BJ (cell line): ENCODE measurements around the gene CCT7. TPM values are rescaled to one million over a fixed set of nuclear protein-coding genes. Genes with fewer than 3 reads are reported as not detected.

Experiments
- CTCF ChIA-PET: fragments of 350-600 bp; formaldehyde crosslinking; extraction: SDS; loops from one replicate; lab custom pipeline; 2021; ENCODE audit warnings: antibody characterized with exemption, inconsistent platforms; lab: Yijun Ruan, JAX
- POLR2A ChIA-PET: fragments of 300-600 bp; sonication (Branson Sonifier 250); formaldehyde crosslinking; extraction: SDS; loops from one replicate; lab custom pipeline; 2021; ENCODE audit warnings: antibody characterized with exemption; lab: Charles Lee
- DNase-seq: peaks from one replicate; pipeline ENCODE4 v3.0.0-alpha.2; 2011; ENCODE audit warnings: low read depth
- H3K27me3 ChIP-seq: 2 replicates; pipeline ENCODE4 v1.6.0; 2011; ENCODE audit warnings: low read length; ENCODE audit not compliant: control insufficient read depth, insufficient read depth
- H3K36me3 ChIP-seq: 2 replicates; pipeline ENCODE4 v1.5.1; 2011; ENCODE audit warnings: low read length; ENCODE audit not compliant: control insufficient read depth, insufficient read depth
- H3K4me3 ChIP-seq: 2 replicates; pipeline ENCODE4 v1.5.1; 2011; ENCODE audit warnings: low read depth, mild to moderate bottlenecking, control low read depth, low read length
- CTCF ChIP-seq: IDR thresholded peaks from 2 replicates; pipeline ENCODE4 v1.5.1; 2011; ENCODE audit warnings: low read depth, mild to moderate bottlenecking, control low read depth, inconsistent platforms, low read length, moderate library complexity; ENCODE audit not compliant: insufficient read depth
- polyA plus RNA-seq: library from polyadenylated mRNA; depleted of rRNA; stranded (reverse); fragments of >200 nt; gene quantifications from 2 replicates; pipeline ENCODE4 v1.2.3, GENCODE V29; 2011; rRNA removed
- small RNA-seq: library from RNA; depleted of rRNA; stranded (forward); fragments of <200 nt; gene quantifications from one replicate; pipeline ENCODE3, GENCODE V24; 2012; ENCODE audit warnings: low replicate concordance, low read depth; ENCODE audit not compliant: insufficient read length

Gene CCT7
- polyA plus RNA-seq, 1 experiment: 285 TPM

GRCh38 chr2:73300926-73301325, 66.8 kb downstream of the CCT7 start:
- H3K27me3 ChIP-seq: peaks cover 14% of the 10 kb centered on the region
- POLR2A ChIA-PET: no interaction called here
- no peak overlapping the region for H3K4me3 ChIP-seq
- CTCF ChIA-PET: no interaction called here
- TF ChIP-seq CTCF: no peak
- H3K36me3 ChIP-seq: no peaks in the 10 kb centered on the region
- DNase-seq: no peak

- ChIA-PET CTCF (no interaction called here), POLR2A (no interaction called here)
- Histone ChIP-seq H3K36me3 (no peaks in the 10 kb centered on the region), H3K4me3 (no peak overlapping the region), H3K27me3 (peaks cover 12% of the 10 kb centered on the region)
- DNase-seq: no peak
- no peak for TF ChIP-seq CTCF
Observed at GRCh38 chr2:73301636-73302035, 67.5 kb downstream of the CCT7 start.

Small RNAs within 50 kb of the gene (small RNA-seq; reads per million reads assigned to genes)
- not detected for gene RNU6-111P

Other genes with a start within 250 kb of the CCT7 start
- 10.8 and 11.5 TPM in 2 replicates for gene SFXN5, start 162.6 kb upstream of the CCT7 start, polyA plus RNA-seq
- 42.5 and 52.0 TPM in 2 replicates for gene RAB11FIP5, start 121.4 kb upstream of the CCT7 start, polyA plus RNA-seq
- not detected in 2 replicates for gene NOTO, start 31.7 kb upstream of the CCT7 start, polyA plus RNA-seq
- gene SMYD5, start 20.1 kb upstream of the CCT7 start, polyA plus RNA-seq: 12.2 and 19.5 TPM in 2 replicates
- 19.4 and 19.7 TPM in 2 replicates for gene PRADC1, start 1.1 kb upstream of the CCT7 start, polyA plus RNA-seq
- 1.9 and 2.4 TPM in 2 replicates for gene FBXO41, start 50.2 kb downstream of the CCT7 start, polyA plus RNA-seq
- not detected in 2 replicates for gene EGR4, start 59.2 kb downstream of the CCT7 start, polyA plus RNA-seq
- 10.3 and 10.7 TPM in 2 replicates for gene ALMS1, start 151.5 kb downstream of the CCT7 start, polyA plus RNA-seq